IMR-90 (cell line): Measurements from ENCODE around the gene ATXN1. TPM values are rescaled to one million over a fixed set of nuclear protein-coding genes. Genes with fewer than 3 reads are reported as not detected.

Experiments
- ATAC-seq: fragments of 200-7000 bp; cut with Tn5 transposase; 2 replicates; pipeline ENCODE4 v1.9.1; 2020; ENCODE audit warnings: low read depth, mild to moderate bottlenecking, moderate library complexity
- BruUV-seq: library from RNA; stranded (reverse); fragments of 400-500 nt; replicated peaks from 2 replicates; lab custom pipeline; 2021; lab: Mats Ljungman, UMichigan
- CTCF ChIA-PET: fragments of 300-600 bp; formaldehyde crosslinking; extraction: SDS; loops from one replicate; lab custom pipeline; 2021; ENCODE audit warnings: antibody characterized with exemption; lab: Yijun Ruan, JAX
- POLR2A ChIA-PET: fragments of 300-600 bp; sonication (Branson Sonifier 250); formaldehyde crosslinking; loops from one replicate; lab custom pipeline; 2022; ENCODE audit warnings: antibody characterized with exemption; ENCODE audit not compliant: unreplicated experiment; lab: Charles Lee
- DNase-seq: peaks from one replicate; pipeline ENCODE4 v3.0.0; 2013
- H2AFZ ChIP-seq: replicated peaks from 2 replicates; pipeline ENCODE3; 2013; ENCODE audit warnings: low read length, mild to moderate bottlenecking; ENCODE audit not compliant: poor library complexity
- H2AK5ac ChIP-seq: 2 replicates; pipeline ENCODE4 v1.6.1; 2013; ENCODE audit warnings: low read depth, low read length, inconsistent platforms
- H2AK9ac ChIP-seq: replicated peaks from 2 replicates; pipeline ENCODE3; 2013; ENCODE audit warnings: mild to moderate bottlenecking, low read depth, low read length, moderate library complexity; ENCODE audit not compliant: poor library complexity
- H2BK120ac ChIP-seq: 2 replicates; pipeline ENCODE4 v1.6.1; 2013; ENCODE audit warnings: low read depth, low read length, inconsistent platforms
- H2BK15ac ChIP-seq: 3 replicates; pipeline ENCODE4 v1.6.1; 2013; ENCODE audit warnings: low read depth, low read length, inconsistent platforms
- H2BK20ac ChIP-seq: 2 replicates; pipeline ENCODE4 v1.6.1; 2013; ENCODE audit warnings: low read depth, mild to moderate bottlenecking, inconsistent platforms, low read length, moderate library complexity
- H2BK5ac ChIP-seq: 2 replicates; pipeline ENCODE4 v1.6.1; 2013; ENCODE audit warnings: mild to moderate bottlenecking, low read depth, low read length, inconsistent platforms; ENCODE audit not compliant: poor library complexity, severe bottlenecking
- H3K14ac ChIP-seq: replicated peaks from 2 replicates; pipeline ENCODE4 v1.6.1; 2013; ENCODE audit warnings: low read depth, low read length, inconsistent platforms
- H3K18ac ChIP-seq: 2 replicates; pipeline ENCODE4 v1.6.1; 2013; ENCODE audit warnings: low read depth, low read length, control low read depth
- H3K23ac ChIP-seq: 2 replicates; pipeline ENCODE4 v1.6.1; 2013; ENCODE audit warnings: low read depth, low read length, inconsistent platforms
- H3K27ac ChIP-seq: 2 replicates; pipeline ENCODE4 v1.5.1; 2013; ENCODE audit warnings: mild to moderate bottlenecking, control low read depth, low read length; ENCODE audit not compliant: insufficient read depth
- H3K27me3 ChIP-seq: 2 replicates; pipeline ENCODE4 v1.6.1; 2013; ENCODE audit warnings: low read length; ENCODE audit not compliant: control insufficient read depth, insufficient read depth
- H3K36me3 ChIP-seq: 2 replicates; pipeline ENCODE4 v1.6.1; 2013; ENCODE audit warnings: low read length, mixed read lengths; ENCODE audit not compliant: control insufficient read depth, insufficient read depth
- H3K4ac ChIP-seq: 2 replicates; pipeline ENCODE4 v1.6.1; 2013; ENCODE audit warnings: low read depth, low read length, inconsistent platforms
- H3K4me1 ChIP-seq: 2 replicates; pipeline ENCODE4 v1.6.1; 2013; ENCODE audit warnings: low read length, mixed read lengths; ENCODE audit not compliant: control insufficient read depth, insufficient read depth
- H3K4me2 ChIP-seq: 2 replicates; pipeline ENCODE4 v1.6.1; 2013; ENCODE audit warnings: low read depth, mild to moderate bottlenecking, control low read depth, low read length, moderate library complexity
- H3K4me3 ChIP-seq: 2 replicates; pipeline ENCODE4 v1.5.1; 2013; ENCODE audit warnings: low read depth, mild to moderate bottlenecking, control low read depth, low read length, moderate library complexity; ENCODE audit not compliant: insufficient read depth
- H3K56ac ChIP-seq: 2 replicates; pipeline ENCODE4 v1.6.1; 2013; ENCODE audit warnings: low read length, inconsistent platforms; ENCODE audit not compliant: insufficient read depth; ENCODE audit errors: extremely low read depth
- H3K79me1 ChIP-seq, 2 experiments: 2 replicates each; pipeline ENCODE4 v1.6.1; 2013; ENCODE audit warnings: low read length in 2 of 2, inconsistent platforms in 1 of 2, low read depth in 1 of 2
- H3K9ac ChIP-seq: 2 replicates; pipeline ENCODE4 v1.6.1; 2013; ENCODE audit warnings: low read depth, low read length, control low read depth
- H3K9me1 ChIP-seq: 2 replicates; pipeline ENCODE4 v1.6.1; 2013; ENCODE audit warnings: low read length, inconsistent platforms; ENCODE audit not compliant: insufficient read depth
- H3K9me3 ChIP-seq: 2 replicates; pipeline ENCODE4 v1.6.1; 2013; ENCODE audit warnings: low read length; ENCODE audit not compliant: control insufficient read depth, insufficient read depth
- H4K20me1 ChIP-seq: 2 replicates; pipeline ENCODE4 v1.6.1; 2013; ENCODE audit warnings: low read length, inconsistent platforms; ENCODE audit not compliant: insufficient read depth
- H4K5ac ChIP-seq: 2 replicates; pipeline ENCODE4 v1.6.1; 2013; ENCODE audit warnings: mild to moderate bottlenecking, low read depth, low read length, control low read depth
- H4K8ac ChIP-seq, 2 experiments: 2 replicates each; pipeline ENCODE4 v1.6.1; 2013; ENCODE audit warnings: low read depth in 2 of 2, low read length in 2 of 2, control low read depth in 1 of 2, inconsistent platforms in 1 of 2
- H4K91ac ChIP-seq: 2 replicates; pipeline ENCODE4 v1.6.1; 2013; ENCODE audit warnings: low read depth, low read length, inconsistent platforms; ENCODE audit not compliant: insufficient read depth
- MAZ ChIP-seq: IDR thresholded peaks from 2 replicates; pipeline ENCODE4 v1.6.1; 2012; ENCODE audit warnings: low read depth, mild to moderate bottlenecking, low read length, improper control_type of control experiment, moderate library complexity, borderline replicate concordance
- NFE2L2 ChIP-seq: fragments of 150-350 bp; IDR thresholded peaks from 2 replicates; pipeline ENCODE4 v1.6.1; 2016; ENCODE audit warnings: low read depth, mild to moderate bottlenecking, low read length
- POLR2A ChIP-seq: IDR thresholded peaks from 2 replicates; pipeline ENCODE4 v1.6.1; 2012; ENCODE audit warnings: mild to moderate bottlenecking, low read depth, low read length
- RAD21 ChIP-seq: IDR thresholded peaks from 2 replicates; pipeline ENCODE4 v1.6.1; 2012; ENCODE audit warnings: low read length, improper control_type of control experiment
- RFX5 ChIP-seq: IDR thresholded peaks from 2 replicates; pipeline ENCODE4 v1.8.0; 2012; ENCODE audit warnings: low read depth, mild to moderate bottlenecking, low read length, moderate library complexity
- WGBS, 2 experiments: methylation state at CpG; one replicate each; pipeline versions ENCODE4 v1.1.5 to v1.1.7; 2013; ENCODE audit warnings: missing lambda C conversion rate in 2 of 2; ENCODE audit not compliant: insufficient read length in 1 of 2; ENCODE audit errors: extremely low coverage in 2 of 2; 5-methylcytosine and 5-hydroxymethylcytosine counted together
- dilution Hi-C: fragments of 300-500 bp; cut with HindIII; formaldehyde crosslinking; loops from one replicate; pipeline ENCODE4 v1.14.3; 2018; ENCODE audit warnings: low sequenced_read_pairs; ENCODE audit not compliant: unreplicated experiment
- in situ Hi-C: fragments of 300-500 bp; cut with MboI; formaldehyde crosslinking; loops from 3 replicates; pipeline ENCODE4 v1.14.3; 2019; ENCODE audit warnings: low sequenced_read_pairs, inconsistent platforms, mixed read lengths
- intact Hi-C: fragments of 100-400 bp; cut with micrococcal nuclease; formaldehyde crosslinking; loops from 2 replicates; pipeline ENCODE4 v1.10.0; 2022
- polyA plus RNA-seq, 3 experiments: library from polyadenylated mRNA; depleted of rRNA; stranded (reverse); fragments of >200 nt; gene quantifications; 2 replicates each; pipeline ENCODE4 v1.2.3, GENCODE V29; 2012; ENCODE audit warnings: low replicate concordance in 1 of 3
- total RNA-seq: library from RNA; depleted of rRNA; stranded (reverse); fragments of >200 nt; gene quantifications from 2 replicates; pipeline ENCODE4 v1.2.3, GENCODE V29; 2012
- TF ChIP-seq, protein P1 (sequence below): fragments of 150-350 bp; IDR thresholded peaks from 2 replicates; pipeline ENCODE4 v1.6.1; 2017; ENCODE audit warnings: mild to moderate bottlenecking, antibody characterized with exemption, low read length, low read depth

ATXN1 gene
- total and polyA plus RNA-seq, 2 of the 4 experiments (the other 2 are of a cell fraction) = 7.3 to 11.1 TPM

DNA sequence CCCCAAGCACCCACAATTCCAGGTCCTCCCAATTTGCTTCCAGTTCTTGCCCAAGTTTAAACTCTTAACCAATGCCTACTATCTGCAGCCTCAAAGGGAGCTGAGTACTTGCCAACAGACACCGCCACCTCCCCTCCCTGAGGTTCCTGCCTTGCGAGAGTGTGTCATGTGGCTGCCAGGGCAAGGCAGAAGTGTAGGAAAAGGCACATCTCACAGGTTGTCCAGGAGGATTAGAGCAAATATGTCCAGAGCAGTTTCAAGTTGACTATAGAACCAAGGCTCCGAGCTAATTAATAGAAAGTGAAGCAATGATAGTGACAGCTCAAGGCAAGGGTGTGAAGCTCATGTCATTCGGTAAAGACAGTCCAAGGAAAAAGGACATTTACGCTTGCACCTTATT is 127.8 kb downstream of the ATXN1 start:
- Histone ChIP-seq H4K8ac (no peak overlapping the region), H2BK120ac (peak overlapping the region; percentile 14; the same call in 1 of the 2 replicates), H3K14ac (peak overlapping the region; percentile 21; the same call in 1 of the 2 replicates), H3K9ac (no peak overlapping the region), H3K27ac (no peak overlapping the region), H2AFZ (no peak overlapping the region), H2BK15ac (no peak overlapping the region), H3K36me3 (peaks cover 13% of the 10 kb centered on the region), H3K9me3 (no peaks in the 10 kb centered on the region), H4K91ac (no peak overlapping the region), H4K20me1 (peaks cover 14% of the 10 kb centered on the region), H4K5ac (no peak overlapping the region), H3K4me3 (no peak overlapping the region), H2AK9ac (no peak overlapping the region), H2BK5ac (no peak overlapping the region), H3K56ac (no peak overlapping the region), H3K4me2 (no peak overlapping the region), H3K4ac (peak overlapping the region; percentile 18; the same call in 1 of the 2 replicates), H2AK5ac (peak overlapping the region; percentile 79; the same call in 1 of the 2 replicates), H3K9me1 (peaks cover 20% of the 10 kb centered on the region), H3K27me3 (no peaks in the 10 kb centered on the region), H3K79me1 (peaks cover 16 to 31% of the 10 kb centered on the region in 2 experiments), H3K4me1 (peaks cover 13% of the 10 kb centered on the region), H2BK20ac (no peak overlapping the region), H3K23ac (no peak overlapping the region), H3K18ac (no peak overlapping the region)
- in situ Hi-C loops = no loop called here
- POLR2A ChIA-PET = no interaction called here
- intact Hi-C loops = no loop called here
- WGBS, 2 experiments = 100% methylated on average over 1 of the region's 5 CpGs; no CpG with 5 or more reads in 1 of the 2 experiments
- CTCF ChIA-PET = no interaction called here
- ATAC-seq (no peak), DNase-seq (no peak)
- TF ChIP-seq MAZ (no peak), POLR2A (no peak), RFX5 (no peak), NFE2L2 (no peak), RAD21 (no peak)
- TF ChIP-seq, protein P1, sequence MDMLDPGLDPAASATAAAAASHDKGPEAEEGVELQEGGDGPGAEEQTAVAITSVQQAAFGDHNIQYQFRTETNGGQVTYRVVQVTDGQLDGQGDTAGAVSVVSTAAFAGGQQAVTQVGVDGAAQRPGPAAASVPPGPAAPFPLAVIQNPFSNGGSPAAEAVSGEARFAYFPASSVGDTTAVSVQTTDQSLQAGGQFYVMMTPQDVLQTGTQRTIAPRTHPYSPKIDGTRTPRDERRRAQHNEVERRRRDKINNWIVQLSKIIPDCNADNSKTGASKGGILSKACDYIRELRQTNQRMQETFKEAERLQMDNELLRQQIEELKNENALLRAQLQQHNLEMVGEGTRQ = no peak
- dilution Hi-C loops = no loop called here
- BruUV-seq = no TSS peak
